Activated CD8-positive, alpha-beta memory T cell treated with anti-CD3 and anti-CD28 coated beads, Interleukin-2, amount 10 ng/mL, durations not matched to agents 7 days and 5 days (primary cell): Measurements from ENCODE around the gene BLVRA. TPM values are rescaled to one million over a fixed set of nuclear protein-coding genes. Genes with fewer than 3 reads are reported as not detected.
A peak's percentile ranks its signal among the peaks of the same experiment; 100 is the strongest.
"Not testable (repeated sequence)": the region's sequence is repeated elsewhere in the genome, so short reads cannot be mapped to it uniquely, and the experiment has no call there.

Source experiments
- ATAC-seq: fragments of 150-1000 bp; cut with Tn5 transposase; one replicate; pipeline ENCODE4 v1.10.0; 2021; ENCODE audit warnings: moderate library complexity
- CTCF ChIA-PET: fragments of 350-600 bp; sonication (Branson Sonifier 250); formaldehyde crosslinking; loops from one replicate; lab custom pipeline; 2021; ENCODE audit warnings: antibody characterized with exemption; lab: Charles Lee
- DNase-seq: peaks from one replicate; pipeline ENCODE4 v3.0.0-alpha.2; 2020
- H3K27ac Mint-ChIP-seq: one replicate; pipeline ENCODE4 v1.8.0; 2021; ENCODE audit warnings: mild to moderate bottlenecking, mixed read lengths
- H3K27me3 Mint-ChIP-seq: one replicate; pipeline ENCODE4 v1.8.0; 2021; ENCODE audit warnings: mixed read lengths
- H3K36me3 Mint-ChIP-seq: one replicate; pipeline ENCODE4 v1.8.0; 2021; ENCODE audit warnings: mild to moderate bottlenecking, mixed read lengths
- H3K4me1 Mint-ChIP-seq: one replicate; pipeline ENCODE4 v1.8.0; 2021; ENCODE audit warnings: mixed read lengths
- H3K4me3 Mint-ChIP-seq: one replicate; pipeline ENCODE4 v1.8.0; 2021; ENCODE audit warnings: mild to moderate bottlenecking, moderate library complexity, mixed read lengths
- H3K9me3 Mint-ChIP-seq: one replicate; pipeline ENCODE4 v1.8.0; 2022; ENCODE audit warnings: low read depth, mixed read lengths
- total RNA-seq, 2 experiments: library from RNA; stranded (reverse); gene quantifications; one replicate each; pipeline ENCODE4 v1.2.3, GENCODE V29; 2021

Gene BLVRA
- total RNA-seq, 2 experiments from 2014 or later: 37.2 to 46.9 TPM

DNA sequence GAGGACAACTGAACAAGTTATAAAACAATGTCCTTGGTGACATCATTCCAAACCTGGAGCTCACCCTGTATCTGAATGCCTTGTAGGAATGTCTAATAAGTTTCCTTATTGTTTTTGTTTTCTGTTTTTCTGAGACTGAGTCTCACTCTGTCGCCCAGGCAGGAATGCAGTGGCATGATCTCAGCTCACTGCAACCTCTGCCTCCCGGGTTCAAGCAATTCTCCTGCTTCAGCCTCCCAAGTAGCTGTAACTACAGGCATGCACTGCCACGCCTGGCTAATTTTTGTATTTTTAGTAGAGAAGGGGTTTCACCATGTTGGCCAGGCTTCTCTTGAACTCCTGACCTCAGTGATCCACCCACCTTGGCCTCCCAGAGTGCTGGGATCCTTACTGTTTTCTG, 27.0 kb upstream of the BLVRA start:
- ATAC-seq, H3K36me3 Mint-ChIP-seq, H3K9me3 Mint-ChIP-seq, H3K27me3 Mint-ChIP-seq, H3K4me3 Mint-ChIP-seq, DNase-seq, H3K27ac Mint-ChIP-seq: not testable (repeated sequence)
- peaks cover 34% of the 10 kb centered on the region for H3K4me1 Mint-ChIP-seq
- CTCF ChIA-PET: interaction anchor here (1.4 to 4.2 kb wide), 3 partner anchors 90 to 149 kb away, joined by 4 to 36 read pairs (median 32); partner anchors contain the start of gene STK17A

DNA sequence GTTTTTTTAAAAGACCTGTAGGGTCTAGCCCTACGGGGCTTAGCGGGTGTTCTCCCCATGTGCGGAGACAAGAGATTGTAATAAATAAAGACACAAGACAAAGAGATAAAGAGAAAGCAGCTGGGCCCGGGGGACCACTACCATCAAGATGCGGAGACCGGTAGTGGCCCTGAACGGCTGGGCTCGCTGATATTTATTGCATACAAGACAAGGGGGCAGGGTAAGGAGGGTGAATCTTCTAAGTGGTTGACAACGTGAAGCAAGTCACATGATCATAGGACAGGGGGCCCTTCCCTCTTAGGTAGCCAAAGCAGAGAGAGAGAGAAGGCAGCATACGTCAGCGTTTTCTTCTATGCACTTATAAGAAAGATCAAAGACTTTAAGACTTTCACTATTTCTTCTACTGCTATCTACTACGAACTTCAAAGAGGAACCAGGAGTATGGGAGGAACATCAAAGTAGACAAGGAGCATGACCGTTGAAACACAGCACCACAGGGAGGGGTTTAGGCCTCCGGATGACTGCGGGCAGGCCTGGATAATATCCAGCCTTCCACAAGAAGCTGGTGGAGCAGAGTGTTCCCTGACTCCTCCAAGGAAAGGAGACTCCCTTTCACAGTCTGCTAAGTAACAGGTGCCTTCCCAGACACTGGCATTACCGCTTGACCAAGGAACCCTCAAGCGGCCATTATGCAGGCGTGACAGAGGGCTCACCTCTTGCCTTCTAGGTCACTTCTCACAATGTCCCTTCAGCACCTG, 23.7 kb upstream of the BLVRA start:
- not testable (repeated sequence) for ATAC-seq, H3K9me3 Mint-ChIP-seq, DNase-seq, H3K27me3 Mint-ChIP-seq, H3K36me3 Mint-ChIP-seq, H3K4me3 Mint-ChIP-seq, H3K27ac Mint-ChIP-seq
- CTCF ChIA-PET: interaction anchor here (1.0 to 1.6 kb wide), 6 partner anchors 13 to 152 kb away, joined by 3 to 7 read pairs (median 3); partner anchors contain the start of gene STK17A
- peaks cover 15% of the 10 kb centered on the region for H3K4me1 Mint-ChIP-seq

DNA sequence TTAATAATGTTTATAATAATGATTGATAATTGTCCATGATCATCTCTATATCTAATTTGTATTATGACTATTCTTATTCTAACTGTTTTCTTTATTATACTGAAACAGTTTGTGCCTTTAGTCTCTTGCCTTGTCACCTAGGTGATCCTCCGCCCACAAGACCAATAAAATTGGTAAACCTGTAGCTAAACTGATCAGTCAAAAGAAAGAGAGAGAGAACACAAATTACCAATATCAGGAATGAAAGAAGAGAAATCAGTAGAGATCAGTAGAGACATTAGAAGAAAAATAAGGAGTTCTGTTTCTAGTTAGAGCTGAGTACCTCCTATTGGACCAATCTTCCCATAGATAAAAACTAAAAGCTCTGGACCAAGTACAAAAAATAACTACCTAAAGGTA, 23.1 kb upstream of the BLVRA start:
- no peak overlapping the region for H3K27ac Mint-ChIP-seq
- CTCF ChIA-PET: interaction anchor here (1.4 kb wide), 1 partner anchor 15 kb away, joined by 5 read pairs; no protein-coding TSS in a partner anchor
- H3K4me3 Mint-ChIP-seq: no peak overlapping the region
- no peak for DNase-seq
- no peaks in the 10 kb centered on the region for H3K9me3 Mint-ChIP-seq
- peaks cover 11% of the 10 kb centered on the region for H3K4me1 Mint-ChIP-seq
- H3K36me3 Mint-ChIP-seq: peaks cover 2% of the 10 kb centered on the region
- no peak for ATAC-seq
- peaks cover 5% of the 10 kb centered on the region for H3K27me3 Mint-ChIP-seq

DNA sequence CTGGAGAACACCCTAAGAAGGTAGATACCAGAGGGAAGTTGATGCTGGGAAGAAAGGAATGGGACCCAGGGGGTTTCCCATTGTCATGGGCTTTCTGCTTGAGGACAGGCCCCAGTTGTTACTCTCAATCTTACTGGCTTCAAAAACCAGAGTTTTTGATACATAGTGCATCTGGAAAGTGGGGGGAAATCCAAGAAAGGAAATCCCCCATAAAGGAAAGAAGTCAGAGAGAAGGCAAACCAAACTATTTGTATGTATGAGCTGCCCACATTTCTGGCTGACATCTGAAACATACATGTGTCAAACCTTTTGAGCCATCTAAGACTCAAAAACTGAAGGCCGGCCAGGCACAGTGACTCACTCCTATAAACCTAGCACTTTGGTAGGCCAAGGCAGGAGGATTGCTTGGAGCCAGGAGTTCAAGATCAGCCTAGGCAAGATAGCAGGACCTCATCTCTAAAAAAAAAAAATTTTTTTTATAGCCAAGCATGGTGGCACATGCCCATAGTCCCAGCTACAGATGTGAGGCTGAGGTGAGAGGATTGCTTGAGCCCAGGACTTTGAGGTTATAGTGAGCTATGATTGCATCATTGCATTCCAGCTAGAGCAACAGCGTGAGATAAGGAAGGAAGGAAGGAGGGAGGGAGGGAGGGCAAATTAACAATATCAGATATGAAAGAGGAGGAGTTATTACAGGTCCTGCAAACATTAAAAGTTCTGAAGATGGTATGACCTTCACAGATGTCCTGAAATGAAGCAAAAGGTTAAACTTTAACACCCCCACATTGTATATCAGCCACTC, 22.5 kb upstream of the BLVRA start:
- Mint-ChIP-seq H3K27ac (no peak overlapping the region), H3K27me3 (peaks cover 5% of the 10 kb centered on the region), H3K9me3 (no peaks in the 10 kb centered on the region), H3K4me3 (no peak overlapping the region), H3K36me3 (peaks cover 2% of the 10 kb centered on the region), H3K4me1 (peaks cover 11% of the 10 kb centered on the region)
- no peak for DNase-seq
- CTCF ChIA-PET: interaction anchor here (1.0 to 2.2 kb wide), 3 partner anchors 15 to 153 kb away, joined by 3 to 7 read pairs (median 5); partner anchors contain the start of gene STK17A
- peak; percentile 33 for ATAC-seq

DNA sequence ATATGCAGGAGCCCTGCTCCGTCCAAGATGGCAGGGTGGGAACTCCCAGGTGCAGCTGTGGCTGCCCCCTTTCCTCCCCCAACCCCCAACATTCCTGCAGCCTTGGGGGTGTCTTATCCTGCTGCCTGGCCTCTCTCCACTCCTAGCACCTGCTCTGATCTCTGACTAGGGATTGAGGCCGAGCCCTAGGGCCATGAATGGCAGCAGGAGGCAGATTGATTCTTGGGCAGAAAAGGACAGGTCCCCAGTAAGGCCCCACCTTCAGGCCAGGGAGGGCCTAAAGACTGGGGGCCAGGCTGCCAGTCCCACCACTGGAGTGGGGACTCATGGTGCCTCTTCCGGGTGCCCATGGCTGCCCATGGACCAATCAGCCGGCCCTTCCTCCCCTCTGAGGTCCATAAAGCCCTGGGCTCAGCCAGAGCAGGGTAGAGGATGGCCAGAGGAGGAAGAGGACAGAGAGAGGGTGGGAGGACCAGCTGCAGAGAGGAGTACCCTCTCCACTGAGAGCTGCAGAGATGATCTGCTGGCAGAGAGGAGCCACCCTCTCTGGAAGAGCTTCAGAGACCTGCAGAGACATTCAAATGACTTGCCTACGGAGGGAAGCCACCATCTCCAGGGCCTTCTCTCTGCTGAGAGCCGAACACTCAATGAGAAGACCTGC, 20.9 kb upstream of the BLVRA start:
- Mint-ChIP-seq H3K36me3 (peaks cover 2% of the 10 kb centered on the region), H3K27me3 (peaks cover 5% of the 10 kb centered on the region), H3K9me3 (no peaks in the 10 kb centered on the region), H3K4me3 (no peak overlapping the region), H3K4me1 (peaks cover 11% of the 10 kb centered on the region), H3K27ac (no peak overlapping the region)
- DNase-seq (no peak), ATAC-seq (no peak)
- CTCF ChIA-PET: interaction anchor here (1.2 to 2.2 kb wide), 2 partner anchors 15 to 155 kb away, joined by 3 to 7 read pairs; partner anchors contain the start of gene STK17A

DNA sequence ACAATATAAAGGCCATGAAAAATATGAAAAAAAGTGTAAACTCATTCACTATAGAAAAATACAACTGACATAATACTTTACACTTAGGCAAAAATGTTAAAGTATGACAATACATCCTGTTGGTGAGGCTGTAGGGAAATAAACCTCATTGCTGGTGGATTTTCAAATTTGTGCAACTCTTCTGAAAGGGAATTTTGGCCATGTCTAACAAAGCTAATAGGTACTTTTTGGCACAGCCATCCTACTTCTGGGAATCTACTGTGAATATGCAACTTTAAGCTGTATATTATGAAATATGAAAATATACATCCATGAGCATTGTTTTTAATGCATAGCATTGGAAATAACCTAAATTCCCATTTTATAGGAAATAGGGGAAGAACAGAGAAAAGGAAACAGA, 15.8 kb upstream of the BLVRA start:
- DNase-seq (no peak), ATAC-seq (no peak)
- H3K9me3 Mint-ChIP-seq: no peaks in the 10 kb centered on the region
- no peaks in the 10 kb centered on the region for H3K4me1 Mint-ChIP-seq
- CTCF ChIA-PET: interaction anchor here (1.0 kb wide), 1 partner anchor 18 kb away, joined by 3 read pairs; no protein-coding TSS in a partner anchor
- H3K36me3 Mint-ChIP-seq: no peaks in the 10 kb centered on the region
- no peak overlapping the region for H3K27ac Mint-ChIP-seq
- peaks cover 5% of the 10 kb centered on the region for H3K27me3 Mint-ChIP-seq
- H3K4me3 Mint-ChIP-seq: no peak overlapping the region

DNA sequence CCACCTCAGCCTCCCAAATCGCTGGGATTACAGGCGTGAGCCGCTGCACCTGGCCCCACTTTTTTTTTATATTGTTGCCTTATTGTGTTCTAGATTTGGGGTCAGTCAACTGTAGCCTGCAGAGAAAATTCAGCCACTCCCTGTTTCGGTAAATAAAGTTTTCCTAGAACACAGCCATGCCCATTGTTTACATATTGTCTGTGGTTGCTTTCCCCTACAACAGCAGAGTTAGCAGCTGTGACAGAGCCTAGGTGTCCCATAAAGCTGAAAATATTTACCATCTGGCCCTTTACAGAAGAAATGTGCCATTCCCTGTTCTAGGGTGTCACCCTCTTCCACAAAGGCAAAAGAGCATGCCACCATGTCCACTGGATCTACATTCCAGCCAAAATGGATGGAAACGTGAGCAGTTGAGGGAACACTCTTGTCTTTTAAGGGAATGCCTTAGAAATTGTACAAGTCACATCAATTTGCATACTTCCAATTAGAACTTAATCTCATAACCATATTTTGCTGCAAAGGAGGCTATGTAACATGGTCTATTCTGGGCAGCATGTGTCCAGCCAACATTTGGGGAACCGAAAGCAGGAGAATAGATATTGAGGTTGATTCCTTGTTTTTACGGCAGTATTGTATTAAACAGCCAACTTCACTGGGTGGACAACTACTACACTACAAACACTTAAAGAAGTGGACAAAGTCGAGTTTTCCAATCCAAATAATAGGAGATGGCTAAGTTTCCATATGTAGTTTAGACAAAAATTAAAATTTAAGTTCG, 11.0 kb upstream of the BLVRA start:
- Mint-ChIP-seq H3K36me3 (peaks cover under 1% of the 10 kb centered on the region), H3K4me1 (peaks cover 10% of the 10 kb centered on the region), H3K27ac (no peak overlapping the region), H3K9me3 (no peaks in the 10 kb centered on the region), H3K4me3 (no peak overlapping the region), H3K27me3 (peaks cover 6% of the 10 kb centered on the region)
- DNase-seq (no peak), ATAC-seq (no peak)
- CTCF ChIA-PET: interaction anchor here (0.8 to 0.9 kb wide), 2 partner anchors 9 to 14 kb away, joined by 3 to 4 read pairs; no protein-coding TSS in a partner anchor

DNA sequence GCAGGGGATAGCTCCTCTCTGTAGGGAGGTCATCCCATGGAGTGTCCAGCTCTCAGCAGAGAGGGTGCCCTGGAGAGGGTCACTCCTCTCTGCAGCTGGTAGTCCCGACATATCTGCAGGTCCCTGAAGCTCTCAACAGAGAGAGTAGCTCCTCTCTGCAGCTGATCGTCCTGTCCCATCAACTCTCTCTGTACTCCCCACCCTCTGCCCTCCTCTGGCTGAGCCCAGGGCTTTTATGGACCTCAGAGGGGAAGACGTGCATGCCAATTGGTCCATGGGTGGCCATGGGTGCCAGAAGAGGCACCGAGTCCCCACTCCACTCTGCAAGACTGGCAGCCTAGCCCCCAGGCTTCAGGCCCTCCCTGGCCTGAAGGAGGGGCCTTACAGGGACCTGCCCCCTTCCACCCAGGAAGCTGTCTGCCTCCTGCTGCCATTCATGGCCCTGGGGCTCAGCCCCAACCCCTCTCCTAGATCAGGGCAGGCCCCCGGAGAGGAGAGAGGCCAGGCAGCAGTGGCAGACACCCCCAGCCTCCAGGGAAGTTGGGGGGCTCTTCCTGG, 9.0 kb upstream of the BLVRA start:
- Mint-ChIP-seq H3K4me1 (peaks cover 12% of the 10 kb centered on the region), H3K27me3 (peaks cover 14% of the 10 kb centered on the region), H3K4me3 (no peak overlapping the region), H3K36me3 (peaks cover 3% of the 10 kb centered on the region), H3K27ac (no peak overlapping the region), H3K9me3 (no peaks in the 10 kb centered on the region)
- ATAC-seq: no peak
- no peak for DNase-seq
- CTCF ChIA-PET: interaction anchor here (0.6 to 1.1 kb wide), 3 partner anchors 84 to 167 kb away, joined by 3 read pairs; partner anchors contain the start of gene STK17A

DNA sequence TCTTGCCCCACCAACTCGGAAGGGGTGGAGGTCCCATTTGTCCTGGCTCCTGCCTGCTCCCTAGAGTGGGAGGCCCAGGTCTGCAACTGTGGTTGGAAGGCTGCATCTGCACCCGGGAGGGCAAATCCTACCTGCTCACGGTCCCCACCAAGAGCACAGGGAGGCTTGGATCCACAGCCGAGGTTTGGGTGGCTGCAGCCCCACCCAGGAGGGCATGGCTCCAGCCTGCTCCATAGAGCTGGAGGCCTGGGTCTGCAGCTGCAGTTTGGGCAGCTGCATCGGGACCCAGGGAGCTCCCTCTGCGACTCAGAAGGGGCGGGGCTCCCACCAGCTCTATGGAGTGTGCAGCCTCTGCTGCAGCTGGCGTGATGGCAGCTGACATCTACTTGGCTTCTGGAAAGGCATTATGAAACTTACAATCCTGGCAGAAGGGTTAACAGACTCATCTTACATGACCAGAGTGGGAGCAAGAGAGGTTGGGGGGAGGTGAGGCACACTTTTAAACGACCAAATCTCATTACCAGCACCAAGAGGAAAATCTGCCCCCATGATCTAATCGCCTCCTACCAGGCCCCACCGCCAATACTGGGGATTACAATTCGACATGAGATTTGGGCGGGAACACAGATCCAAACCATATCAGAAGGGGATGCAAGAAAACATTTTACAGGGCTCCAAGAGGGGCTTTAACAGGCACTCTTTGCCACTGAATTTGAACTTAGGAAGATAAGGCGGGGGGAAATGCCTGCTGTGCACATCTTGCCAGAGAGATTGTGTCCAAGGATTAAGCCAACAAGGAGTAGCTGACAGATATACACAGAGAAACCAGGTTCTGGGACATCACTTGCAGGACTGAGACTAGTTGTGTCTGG, 8.2 kb upstream of the BLVRA start:
- H3K27ac Mint-ChIP-seq: peak overlapping the region; percentile 41
- DNase-seq (no peak), ATAC-seq (no peak)
- H3K4me1 Mint-ChIP-seq: peaks cover 12% of the 10 kb centered on the region
- H3K36me3 Mint-ChIP-seq: peaks cover 3% of the 10 kb centered on the region
- no peak overlapping the region for H3K4me3 Mint-ChIP-seq
- H3K9me3 Mint-ChIP-seq: no peaks in the 10 kb centered on the region
- CTCF ChIA-PET: interaction anchor here (0.6 to 1.6 kb wide), 5 partner anchors 11 to 168 kb away, joined by 3 to 4 read pairs (median 4); partner anchors contain the start of gene STK17A
- peaks cover 14% of the 10 kb centered on the region for H3K27me3 Mint-ChIP-seq

DNA sequence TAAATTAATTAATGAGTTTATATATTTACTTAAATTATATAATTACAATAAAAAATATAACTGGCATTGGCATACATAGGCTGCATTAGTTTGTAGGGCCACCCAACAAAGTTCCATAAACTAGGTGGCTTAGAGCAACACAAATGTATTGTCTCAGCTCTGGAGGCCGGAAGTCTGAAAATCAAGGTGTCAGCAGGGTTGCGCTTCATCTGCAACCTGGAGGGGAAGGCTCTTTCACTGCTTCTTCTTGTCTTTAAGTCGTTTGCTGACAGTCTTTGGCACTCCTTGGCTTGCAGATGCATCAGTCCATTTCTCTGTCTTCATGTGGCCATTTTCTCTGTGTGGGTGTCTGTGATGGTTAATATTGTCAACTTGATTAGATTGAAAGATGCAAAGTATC, 6.1 kb upstream of the BLVRA start:
- no peak overlapping the region for H3K27ac Mint-ChIP-seq
- H3K4me1 Mint-ChIP-seq: peaks cover 27% of the 10 kb centered on the region
- no peak overlapping the region for H3K4me3 Mint-ChIP-seq
- no peak for DNase-seq
- no peaks in the 10 kb centered on the region for H3K9me3 Mint-ChIP-seq
- H3K36me3 Mint-ChIP-seq: peaks cover 3% of the 10 kb centered on the region
- H3K27me3 Mint-ChIP-seq: peaks cover 17% of the 10 kb centered on the region
- ATAC-seq: no peak
- CTCF ChIA-PET: interaction anchor here (1.0 kb wide), 1 partner anchor 87 kb away, joined by 3 read pairs; no protein-coding TSS in a partner anchor

DNA sequence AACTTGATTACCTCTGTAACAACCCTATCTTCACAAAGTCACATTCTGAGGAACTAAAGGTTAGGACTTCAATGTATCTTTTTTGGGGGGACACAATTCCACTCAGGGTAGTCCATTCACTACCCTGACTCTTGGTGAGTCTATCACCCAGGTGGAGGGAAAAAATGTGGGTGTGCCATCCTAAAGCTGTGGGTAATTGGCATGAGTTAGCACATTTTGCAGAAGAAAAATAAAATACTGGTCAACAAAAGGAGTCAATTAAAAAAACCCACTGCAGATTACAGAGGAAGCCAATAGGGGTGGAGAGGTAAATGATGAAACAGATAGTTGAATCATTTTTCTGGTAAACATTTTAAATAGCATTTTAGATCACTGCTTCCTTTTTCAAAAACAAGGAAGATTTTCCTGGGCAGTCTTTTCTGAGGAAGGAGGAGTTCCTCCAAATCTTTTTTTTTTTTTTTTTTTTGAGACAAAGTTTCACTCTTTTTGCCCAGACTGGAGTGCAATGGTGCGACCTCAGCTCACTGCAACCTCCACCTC, 5.1 kb upstream of the BLVRA start:
- H3K27ac Mint-ChIP-seq: no peak overlapping the region
- peaks cover 3% of the 10 kb centered on the region for H3K36me3 Mint-ChIP-seq
- CTCF ChIA-PET: interaction anchor here (1.0 kb wide), 1 partner anchor 86 kb away, joined by 3 read pairs; no protein-coding TSS in a partner anchor
- no peak for ATAC-seq
- peaks cover 33% of the 10 kb centered on the region for H3K4me1 Mint-ChIP-seq
- H3K4me3 Mint-ChIP-seq: no peak overlapping the region
- DNase-seq: no peak
- H3K27me3 Mint-ChIP-seq: peaks cover 12% of the 10 kb centered on the region
- no peaks in the 10 kb centered on the region for H3K9me3 Mint-ChIP-seq
